LNCaP clone FGC (cell line): Measurements from ENCODE around the gene ATP6V1G1.

Experiments used
- DNase-seq: peaks from one replicate; pipeline ENCODE4 v3.0.0-alpha.2; 2011; ENCODE audit warnings: low read depth
- H3K4me3 ChIP-seq: 2 replicates; pipeline ENCODE4 v1.5.1; 2011; ENCODE audit warnings: mild to moderate bottlenecking, low read depth, low read length, control low read depth
- CTCF ChIP-seq: IDR thresholded peaks from 2 replicates; pipeline ENCODE4 v1.5.1; 2012; ENCODE audit warnings: mild to moderate bottlenecking; ENCODE audit not compliant: control insufficient read depth, insufficient read depth; ENCODE audit errors: extremely low read depth

ATP6V1G1 gene

DNA sequence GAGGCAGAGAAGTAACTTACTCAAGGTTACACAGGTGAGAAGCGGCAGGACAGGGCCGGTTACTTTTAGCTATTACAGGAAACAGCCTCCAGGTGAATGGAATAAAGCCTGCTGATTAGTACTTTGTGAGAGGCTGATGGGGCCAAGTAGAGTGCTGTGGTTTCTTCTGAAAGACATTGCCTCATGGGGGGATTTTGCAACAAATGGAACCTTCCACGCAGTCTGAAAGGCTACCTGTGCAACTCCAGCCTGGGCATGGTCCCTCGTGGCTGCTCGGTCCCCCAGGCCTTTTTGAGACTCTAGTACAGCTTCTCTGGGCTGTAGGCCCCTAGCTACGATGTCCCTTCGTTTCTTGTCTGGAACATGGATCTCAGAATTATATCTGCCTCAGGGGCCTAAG, 25.5 kb downstream of the ATP6V1G1 start:
- TF ChIP-seq CTCF = no peak
- peak overlapping the region; percentile 64 for H3K4me3 ChIP-seq
- DNase-seq = no peak

- DNase-seq = no peak
- TF ChIP-seq CTCF = no peak
- no peak overlapping the region for H3K4me3 ChIP-seq
These were observed 26.4 kb downstream of the ATP6V1G1 start for GRCh38 chr9:114613919-114614318.

- DNase-seq = no peak
- no peak for TF ChIP-seq CTCF
- no peak overlapping the region for H3K4me3 ChIP-seq
These were observed 26.8 kb downstream of the ATP6V1G1 start for GRCh38 chr9:114614373-114614772.

DNA sequence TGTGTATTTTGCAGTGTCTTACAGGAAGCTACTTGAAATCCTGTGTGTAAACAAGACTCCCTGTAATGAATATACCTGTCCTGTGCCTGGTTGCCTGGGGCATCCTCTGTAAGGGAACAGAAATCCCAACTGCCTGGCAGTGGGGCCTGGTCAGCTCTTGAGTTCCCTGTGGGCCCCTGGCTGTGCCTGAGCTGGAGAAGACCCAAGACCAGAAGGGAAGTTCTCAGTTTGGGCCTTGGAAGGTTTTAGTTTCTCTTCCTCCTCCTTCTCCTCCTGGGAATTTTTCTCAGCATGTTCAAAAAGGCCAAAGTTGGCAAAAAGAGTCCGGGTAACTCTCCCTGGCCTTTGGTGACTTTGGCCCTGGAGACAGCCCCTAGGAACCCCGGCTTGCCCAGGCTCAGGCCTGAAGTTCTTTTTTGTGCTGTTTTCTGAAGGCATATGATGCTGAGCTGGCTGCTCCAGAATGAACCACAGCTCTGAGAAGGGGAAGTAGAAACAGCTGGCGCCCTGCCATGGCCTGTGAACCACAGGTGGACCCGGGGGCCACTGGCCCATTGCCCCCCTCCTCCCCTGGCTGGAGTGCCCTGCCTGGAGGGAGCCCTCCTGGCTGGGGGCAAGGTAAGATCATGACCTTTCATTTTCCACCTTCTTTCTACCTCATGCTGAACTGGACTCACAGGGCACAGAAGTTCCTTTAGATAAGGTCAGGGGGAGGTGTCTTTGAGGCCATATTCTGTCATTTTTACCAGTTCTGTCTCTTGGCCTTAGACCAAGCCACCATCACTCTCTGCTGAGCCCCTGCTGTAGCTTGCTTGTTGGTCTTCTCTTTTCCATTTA, 29.3 kb downstream of the ATP6V1G1 start:
- no peak for DNase-seq
- H3K4me3 ChIP-seq = no peak overlapping the region
- TF ChIP-seq CTCF = no peak

- no peak for TF ChIP-seq CTCF
- DNase-seq = peak; percentile 94
- H3K4me3 ChIP-seq = peak overlapping the region; percentile 22
These were observed 31.7 kb downstream of the ATP6V1G1 start for GRCh38 chr9:114619191-114619761.

DNA sequence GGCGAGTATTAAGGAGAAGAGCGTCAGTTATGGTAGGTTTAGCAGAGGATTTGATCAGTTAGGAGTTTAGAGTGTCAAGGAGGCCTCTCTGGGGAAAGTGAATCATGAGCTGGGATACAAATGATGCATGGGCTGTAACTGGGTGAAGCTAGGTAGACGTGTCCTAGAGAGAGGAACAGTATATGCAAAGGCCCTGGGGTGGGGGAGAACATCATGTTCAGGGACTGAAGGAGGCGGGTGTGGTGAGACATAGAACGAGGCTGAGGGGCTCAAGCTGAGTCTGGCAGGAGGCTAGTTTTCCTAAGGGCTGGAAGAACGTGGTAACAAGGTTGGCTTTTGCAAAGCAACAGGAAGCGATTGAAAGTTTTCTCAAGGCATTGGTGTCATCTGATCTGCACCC, 34.0 kb downstream of the ATP6V1G1 start:
- TF ChIP-seq CTCF = no peak
- no peak for DNase-seq
- no peak overlapping the region for H3K4me3 ChIP-seq
